Stimulated activated CD4-positive, alpha-beta T cell treated with anti-CD3 and anti-CD28 coated beads, Interleukin-1b, Interleukin-23, amount 100 ng/mL, for 48 hours (primary cell): ENCODE measurements around the gene ACBD6.
"Not testable (repeated sequence)": the region's sequence is repeated elsewhere in the genome, so short reads cannot be mapped to it uniquely, and the experiment has no call there.

ENCODE experiments used
- DNase-seq: peaks from one replicate; pipeline ENCODE4 v3.0.0-alpha.2; 2020

The ACBD6 gene, protein sequence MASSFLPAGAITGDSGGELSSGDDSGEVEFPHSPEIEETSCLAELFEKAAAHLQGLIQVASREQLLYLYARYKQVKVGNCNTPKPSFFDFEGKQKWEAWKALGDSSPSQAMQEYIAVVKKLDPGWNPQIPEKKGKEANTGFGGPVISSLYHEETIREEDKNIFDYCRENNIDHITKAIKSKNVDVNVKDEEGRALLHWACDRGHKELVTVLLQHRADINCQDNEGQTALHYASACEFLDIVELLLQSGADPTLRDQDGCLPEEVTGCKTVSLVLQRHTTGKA

DNA sequence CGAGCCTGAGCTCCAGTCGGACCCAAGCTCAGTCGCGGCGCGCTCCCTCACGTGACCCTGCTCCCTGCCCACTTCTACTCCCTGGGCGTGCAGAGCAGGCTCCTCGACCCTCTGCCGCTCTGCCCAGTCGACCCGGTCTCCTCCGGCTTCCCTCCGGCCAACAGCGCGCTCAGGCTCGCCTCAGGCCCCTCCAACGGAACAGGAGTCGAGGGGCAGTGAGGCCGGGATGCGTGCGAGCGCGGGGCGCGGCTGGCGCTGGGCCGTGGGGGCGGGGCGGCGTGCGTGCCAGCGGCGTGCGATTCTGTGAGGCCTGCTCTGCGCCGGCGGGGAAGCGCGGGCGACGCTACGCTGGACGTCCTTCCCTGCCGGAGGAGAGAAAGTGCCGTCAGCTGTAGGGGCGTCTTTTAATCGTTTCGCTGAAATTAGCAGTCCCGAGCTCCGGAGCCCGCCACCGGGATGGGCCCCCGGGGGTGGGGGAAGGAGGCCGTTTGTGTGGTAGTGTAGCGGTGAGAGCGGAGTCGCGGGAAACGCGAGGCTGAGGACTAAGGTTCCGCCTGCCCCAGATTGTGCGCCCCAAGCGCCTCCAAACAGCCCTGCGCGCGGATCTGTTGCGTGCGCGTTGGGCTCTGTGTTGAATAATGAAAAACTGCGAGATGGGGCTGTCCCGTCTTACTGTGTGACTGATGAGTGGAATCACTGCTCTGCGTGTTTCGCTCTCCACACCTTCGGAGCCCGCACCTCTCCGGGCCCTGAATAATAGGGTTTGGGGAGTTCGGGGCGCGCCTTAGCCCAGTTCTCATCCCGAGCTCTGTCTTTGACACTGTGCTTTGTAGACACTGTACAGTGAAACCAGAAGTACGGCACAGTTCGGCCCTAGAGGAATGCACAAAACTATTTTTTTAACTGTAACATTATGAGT lies at the start of gene ACBD6:
TSS of gene ACBD6 (minus strand) at position 217 of the 919 bp plus-strand sequence. CDS start 311 bp downstream, outside the sequence.
- peak; percentile 91 for DNase-seq

DNA sequence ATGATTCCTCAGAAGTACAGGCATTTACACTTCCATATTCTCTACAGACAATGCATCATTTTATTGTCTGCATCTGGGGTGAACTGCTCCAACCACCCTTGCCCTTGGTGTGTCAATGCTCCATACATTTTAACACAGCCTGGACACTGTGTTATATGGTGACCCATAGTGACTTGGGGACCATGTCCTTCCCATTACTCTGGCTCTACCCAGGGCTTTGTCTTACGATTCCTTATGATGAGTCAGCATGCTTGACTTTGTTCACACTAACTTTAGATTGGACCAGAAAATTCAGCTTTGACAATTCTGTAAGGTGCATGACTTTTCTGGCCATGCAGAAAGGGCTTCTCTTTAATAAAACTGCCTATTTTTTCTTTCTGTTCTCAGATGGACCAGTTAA lies 49.6 kb upstream of the ACBD6 start:
- DNase-seq, result no peak

DNA sequence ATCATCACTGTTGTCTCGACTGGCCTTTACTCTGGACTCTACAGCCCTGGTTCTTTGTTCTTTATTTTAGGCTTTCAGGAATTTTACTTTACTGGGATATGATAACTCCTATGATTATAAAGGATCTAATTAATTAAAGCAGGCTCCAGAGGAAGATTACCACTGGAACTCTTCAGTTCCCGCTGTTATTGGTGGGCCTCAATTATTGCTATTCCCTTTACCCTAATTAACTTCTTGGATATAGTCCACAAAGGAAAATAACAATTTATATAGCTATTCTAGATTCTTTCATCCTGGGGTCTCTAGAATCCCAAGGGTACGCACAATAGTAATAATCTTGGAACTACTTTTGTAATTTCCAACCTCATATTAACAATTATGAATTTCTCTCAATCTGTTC lies 47.9 kb upstream of the ACBD6 start:
- no peak for DNase-seq

DNA sequence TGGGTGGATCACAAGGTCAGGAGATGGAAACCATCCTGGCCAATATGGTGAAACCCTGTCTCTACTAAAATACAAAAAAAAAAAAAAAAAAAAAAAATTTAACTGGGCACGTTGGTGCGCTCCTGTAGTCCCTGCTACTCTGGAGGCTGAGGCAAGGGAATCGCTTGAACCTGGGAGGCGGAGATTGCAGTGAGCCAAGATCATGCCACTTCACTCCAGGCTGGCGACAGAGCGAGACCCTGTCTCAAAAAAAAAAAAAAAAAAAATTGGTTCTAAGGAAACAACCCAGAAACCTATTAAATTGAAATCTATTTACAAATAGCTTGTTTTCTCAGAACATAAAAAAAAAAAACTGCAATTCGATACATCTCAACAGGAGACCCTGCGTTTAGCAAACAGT lies 47.4 kb upstream of the ACBD6 start:
- DNase-seq, result not testable (repeated sequence)

DNA sequence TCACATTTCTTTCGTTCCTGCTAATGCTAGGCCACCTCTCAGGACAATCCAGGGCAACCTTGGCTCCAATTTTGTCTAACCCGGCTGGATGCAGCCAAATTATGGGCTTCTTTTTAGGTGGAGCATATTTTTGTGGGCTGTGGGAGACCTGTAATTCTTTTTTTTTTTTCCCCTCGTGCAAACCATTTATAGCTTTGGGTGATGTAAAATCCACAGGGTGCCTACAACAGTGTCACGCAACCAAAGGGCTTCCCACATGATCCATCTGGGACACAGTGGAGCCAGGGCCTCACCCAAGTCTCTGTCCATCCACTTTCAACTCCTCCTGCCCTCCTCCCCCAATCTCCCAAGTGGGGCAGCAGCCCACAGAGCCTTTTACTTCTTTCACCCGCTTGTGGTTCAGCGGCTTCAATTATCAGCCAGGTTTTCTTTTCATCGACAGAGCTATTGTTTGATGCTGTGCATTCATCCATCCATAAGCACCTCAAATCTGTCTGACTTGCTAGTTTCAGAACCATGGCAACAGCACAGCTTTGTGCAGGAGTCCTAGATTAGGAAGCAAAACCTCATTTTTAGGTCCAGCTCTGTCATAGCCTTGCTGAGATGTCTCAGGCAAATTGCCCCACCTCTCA lies 46.4 kb upstream of the ACBD6 start:
- no peak for DNase-seq

DNA sequence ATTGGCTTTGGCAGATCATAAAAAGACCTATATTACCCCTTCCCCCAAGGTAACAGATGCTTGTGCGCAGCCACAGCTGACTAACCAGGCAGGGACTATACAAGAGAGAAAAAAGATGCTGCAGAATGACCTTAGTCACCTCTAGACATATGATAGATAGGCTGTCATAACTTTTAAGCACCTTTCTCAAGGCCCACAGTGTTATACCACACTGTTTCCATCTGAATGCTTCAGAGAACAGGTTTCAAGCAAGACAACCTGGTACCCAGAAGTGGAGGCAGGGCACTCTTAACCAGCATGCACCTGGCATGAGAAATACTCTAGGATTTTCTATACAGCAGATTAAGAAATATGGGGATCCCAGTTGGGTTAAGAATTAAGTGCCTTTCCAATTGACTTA lies 43.6 kb upstream of the ACBD6 start:
- no peak for DNase-seq

DNA sequence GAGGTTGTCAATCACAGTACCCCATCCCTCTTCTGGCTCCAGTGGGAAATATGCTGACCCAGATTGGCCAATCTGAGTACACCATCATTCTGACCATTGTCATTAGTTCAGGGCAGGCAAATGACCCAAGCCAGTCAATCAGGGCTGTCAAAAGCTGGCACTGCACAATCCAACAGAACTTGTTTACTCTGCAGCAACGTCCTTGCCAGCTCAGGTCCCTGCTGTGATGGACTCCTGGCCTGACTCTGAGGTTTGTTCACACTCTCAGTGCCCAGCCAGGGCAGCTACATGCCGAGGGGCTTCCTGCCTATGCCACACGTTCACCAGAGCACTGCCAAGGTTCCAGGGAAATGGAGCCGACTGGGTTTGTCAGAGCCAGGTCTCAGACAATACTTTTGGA lies 41.7 kb upstream of the ACBD6 start:
- no peak for DNase-seq

DNA sequence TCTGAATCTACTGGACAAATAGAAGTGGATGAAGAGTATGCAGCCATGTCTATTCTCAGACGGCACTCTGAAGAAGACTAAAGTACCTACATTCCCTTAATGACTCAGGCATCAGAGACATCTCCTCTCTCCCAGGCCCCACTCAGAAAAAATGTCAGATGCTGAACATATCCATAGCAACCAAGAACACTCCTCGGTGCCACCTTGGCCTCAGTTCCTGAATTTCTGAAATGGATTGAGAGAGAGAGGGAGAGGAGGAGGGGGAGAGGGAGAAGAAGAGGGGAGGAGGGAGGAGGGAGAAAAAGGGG lies 40.4 kb upstream of the ACBD6 start:
- DNase-seq, result no peak

DNA sequence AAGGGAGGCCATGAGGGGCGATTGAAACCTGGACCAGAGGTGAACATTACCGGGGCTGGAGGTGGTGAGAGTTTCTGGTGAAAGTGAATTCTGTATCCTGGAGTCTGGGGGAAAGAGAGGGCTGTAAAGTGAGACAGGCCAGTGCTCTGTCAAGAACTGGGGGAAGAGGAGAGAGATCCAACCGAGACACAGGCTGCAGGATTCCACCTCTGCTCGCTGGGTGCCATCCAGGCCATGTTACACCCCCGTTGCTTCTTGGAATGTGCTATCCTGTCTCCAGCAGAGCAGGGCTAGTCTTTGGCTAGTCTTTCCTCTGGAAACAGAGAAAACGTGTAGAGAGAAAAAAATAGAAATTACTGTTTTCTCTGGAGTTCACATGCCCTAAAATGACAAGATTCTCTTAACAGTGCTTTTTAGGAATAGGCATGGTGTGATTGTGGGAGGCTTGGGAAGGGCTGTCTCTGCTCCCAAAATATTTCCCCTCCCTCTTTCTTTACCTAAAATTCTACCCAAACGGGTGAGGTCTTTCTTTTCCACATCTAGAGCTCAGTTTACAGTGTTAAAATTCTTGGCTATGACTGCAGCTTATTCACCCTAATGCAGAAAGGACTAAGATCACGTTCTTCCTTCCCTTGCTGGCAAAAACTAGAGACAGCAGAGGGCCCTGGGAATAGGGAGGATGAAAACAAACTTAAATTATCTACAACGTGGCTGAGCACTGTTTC lies 39.9 kb upstream of the ACBD6 start:
- no peak for DNase-seq

DNA sequence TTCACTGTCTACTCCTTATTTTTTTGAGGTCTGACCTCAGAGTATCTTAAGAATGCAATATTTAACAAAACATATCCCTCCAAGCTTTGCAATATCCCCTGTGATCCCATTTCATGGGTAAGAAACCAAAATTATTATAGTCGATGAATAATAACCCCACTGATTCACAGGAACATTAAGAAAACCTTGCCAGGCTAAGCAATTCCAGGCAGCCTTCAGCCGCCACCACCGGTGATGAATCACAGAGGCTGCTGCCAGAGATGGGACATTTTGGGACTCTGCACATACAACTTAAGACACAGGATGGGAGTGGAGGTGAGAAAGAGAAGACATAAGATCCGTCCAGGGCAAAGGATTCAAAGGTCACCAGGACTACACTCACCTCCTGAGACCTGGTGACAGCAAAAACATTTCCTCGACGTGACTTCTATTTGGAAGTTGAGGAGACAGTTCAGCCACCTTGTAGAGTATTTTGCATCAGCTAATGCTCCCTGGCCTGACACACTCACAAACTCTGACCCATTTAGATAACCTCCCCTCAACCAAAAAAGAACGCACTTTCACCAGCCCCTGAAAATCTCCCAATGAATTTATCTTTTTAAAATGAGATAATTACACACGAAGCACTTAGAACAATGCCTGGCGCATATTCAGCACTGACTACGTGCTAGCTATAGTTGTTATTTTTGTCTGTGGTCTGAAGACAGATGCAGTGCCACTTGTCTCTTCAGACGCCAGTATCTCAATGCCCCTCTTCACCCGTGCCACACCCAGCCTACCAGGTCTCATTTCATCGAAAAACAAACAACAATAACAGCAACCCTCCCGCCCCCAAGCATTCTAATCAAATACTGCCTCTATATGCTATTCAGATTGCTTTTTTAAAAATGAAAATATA lies 38.6 kb upstream of the ACBD6 start:
- DNase-seq, result no peak

DNA sequence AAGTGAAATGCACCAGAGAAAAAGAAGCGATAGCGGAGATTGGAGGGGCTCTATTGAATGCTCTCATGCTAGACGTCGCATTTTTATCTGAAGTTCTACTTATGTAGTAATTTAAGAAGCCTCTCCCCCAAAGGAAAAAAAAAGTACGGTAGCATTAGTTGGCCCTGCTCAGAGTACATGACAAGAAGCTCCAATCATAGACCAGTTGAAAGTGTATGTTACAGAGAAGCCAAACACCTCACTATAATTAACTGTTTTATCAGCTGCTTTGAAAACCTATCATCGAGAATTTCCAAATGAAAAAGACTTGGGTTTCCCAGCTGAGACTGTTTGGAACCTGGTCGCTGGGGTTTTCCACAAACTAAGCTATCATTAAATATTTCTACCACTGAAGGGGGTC lies 36.8 kb upstream of the ACBD6 start:
- DNase-seq, result no peak

DNA sequence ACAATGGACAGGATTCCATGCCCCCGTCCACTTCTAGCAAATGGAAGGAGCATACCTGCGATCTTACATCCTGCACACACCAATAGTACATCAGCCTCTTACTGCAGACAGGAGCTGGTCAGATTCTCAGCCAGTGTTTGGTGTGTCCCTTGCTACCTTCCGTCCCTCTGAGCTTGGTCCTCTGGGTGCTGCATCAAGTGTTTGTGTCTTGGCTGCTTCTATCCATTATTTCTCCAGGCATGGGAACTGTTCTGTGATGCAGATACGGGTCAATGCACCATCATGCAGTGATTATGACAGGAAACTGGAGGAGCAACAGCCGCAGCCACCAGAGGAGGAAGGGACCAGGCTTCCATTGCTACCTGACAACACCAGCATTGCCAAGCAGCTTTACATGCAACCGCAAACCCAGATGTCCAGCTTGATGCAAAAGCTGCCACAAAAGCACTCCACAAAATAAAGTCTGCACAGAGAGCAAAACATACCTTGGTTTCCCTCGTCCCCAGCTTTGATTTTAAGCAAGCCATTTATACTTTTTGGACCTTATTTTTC lies 34.5 kb upstream of the ACBD6 start:
- DNase-seq, result no peak

DNA sequence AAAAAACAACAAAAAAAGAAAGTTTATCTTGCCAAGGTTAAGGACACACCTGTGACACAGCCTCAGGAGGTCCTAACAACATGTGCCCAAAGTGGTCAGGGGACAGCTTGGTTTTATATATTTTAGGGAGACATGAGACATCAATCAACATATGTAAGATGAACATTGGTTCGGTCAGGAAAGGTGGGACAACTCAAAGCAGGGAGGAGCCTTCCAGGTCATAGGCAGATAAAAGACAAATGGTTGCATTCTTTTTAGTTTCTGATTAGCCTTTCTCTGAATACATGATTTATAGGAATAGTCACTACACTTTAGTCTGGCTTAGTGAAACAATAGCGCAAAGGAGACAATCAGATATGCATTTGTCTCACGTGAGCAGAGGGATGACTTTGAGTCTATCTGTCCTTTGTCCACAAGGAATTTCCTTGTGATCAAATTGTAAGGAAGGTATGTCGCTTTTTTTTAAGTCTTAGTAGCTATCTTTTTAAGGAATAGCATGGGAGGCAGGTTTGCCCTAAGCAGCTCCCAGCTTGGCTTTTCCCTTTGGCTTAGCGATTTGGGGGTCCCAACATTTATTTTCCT lies 33.1 kb upstream of the ACBD6 start:
- DNase-seq, result no peak

DNA sequence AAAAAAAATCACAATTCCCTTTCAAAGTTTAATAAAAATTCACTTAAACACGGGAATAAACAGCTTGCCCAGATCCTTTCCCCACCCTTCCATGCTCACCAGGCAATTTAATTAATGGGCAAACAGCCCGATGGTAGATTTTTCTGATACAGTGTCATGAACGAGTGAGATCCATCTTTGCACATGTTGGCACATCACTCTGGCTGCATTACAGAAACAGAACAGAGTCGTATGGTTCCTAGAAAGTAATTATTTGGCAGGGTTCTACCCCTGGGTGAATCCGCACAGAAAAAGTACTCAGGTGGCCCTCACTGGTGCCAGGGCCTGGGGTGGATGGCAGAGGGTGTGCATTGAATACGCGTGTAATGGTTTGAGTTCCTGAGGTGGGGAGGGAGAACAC lies 31.8 kb upstream of the ACBD6 start:
- no peak for DNase-seq

DNA sequence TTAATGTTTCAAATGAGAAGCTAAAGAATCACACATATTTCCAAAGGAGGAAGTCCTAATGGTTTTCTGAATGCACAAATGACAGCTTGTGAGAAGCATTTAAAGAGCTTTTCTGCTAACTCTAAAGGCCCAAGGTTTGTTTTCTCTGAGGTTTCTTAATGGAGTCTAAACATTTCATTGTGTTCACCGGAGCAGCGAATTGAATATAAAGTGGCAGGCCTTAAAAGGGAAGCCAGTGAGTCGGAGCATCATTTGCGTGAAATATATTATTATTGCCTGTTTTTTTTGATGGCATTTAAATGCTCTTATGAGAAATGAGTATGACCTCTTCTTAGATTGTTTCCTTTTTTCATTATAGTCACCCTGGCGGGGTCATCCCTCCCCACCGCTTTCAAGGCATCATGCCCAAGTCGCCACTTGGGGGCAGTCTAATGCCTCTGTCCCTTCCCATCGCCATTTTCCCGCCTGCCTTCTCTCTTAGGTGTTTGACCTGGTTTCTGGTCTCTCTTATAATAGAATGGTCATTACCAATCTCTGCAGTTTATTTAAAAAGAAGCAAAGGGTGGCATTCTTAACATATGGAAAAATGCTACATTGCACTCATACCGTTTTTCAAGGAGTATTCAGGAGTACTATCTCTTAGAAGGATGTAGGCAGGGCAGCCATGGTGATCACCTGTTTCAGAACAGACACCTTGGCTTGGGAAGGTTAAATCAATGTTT lies 31.1 kb upstream of the ACBD6 start:
- peak; percentile 71 for DNase-seq

DNA sequence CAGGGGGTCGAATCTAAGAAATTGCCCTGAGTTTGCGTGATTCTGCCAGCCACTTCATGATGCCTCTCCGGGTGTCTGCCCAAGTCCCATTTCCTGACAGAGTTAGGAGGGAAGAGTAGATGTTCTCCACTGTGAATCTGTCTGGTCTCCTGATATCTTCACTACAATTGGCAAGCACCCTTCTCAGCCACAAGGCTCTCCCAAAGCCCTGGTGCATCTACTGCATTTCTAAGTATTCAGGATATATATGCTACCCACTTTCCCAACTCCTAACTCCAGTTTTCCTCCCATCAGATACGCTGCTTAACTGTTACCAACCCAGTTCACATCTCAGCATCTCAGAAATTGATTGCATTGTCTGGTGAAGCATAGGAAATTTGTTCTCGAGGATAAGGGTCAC lies 30.5 kb upstream of the ACBD6 start:
- DNase-seq, result no peak

DNA sequence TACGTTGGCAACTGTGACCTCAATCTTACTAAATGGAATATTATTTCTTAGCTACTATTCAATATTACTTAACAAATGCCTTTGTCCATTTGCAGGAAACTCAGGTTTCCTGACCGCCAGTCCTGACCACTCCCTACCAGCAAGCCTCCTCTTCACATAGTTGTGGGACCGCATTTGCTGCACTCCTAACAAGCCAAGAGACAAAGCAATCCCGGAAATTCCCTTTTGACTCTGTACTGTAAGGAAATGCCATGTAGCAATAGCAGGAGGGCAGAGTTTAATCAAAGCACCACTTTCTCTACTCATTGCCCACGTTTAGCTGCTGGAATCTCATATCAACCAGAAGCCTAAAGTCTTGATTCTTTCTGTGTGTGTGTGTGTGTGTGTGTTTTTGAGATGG lies 28.1 kb upstream of the ACBD6 start:
- no peak for DNase-seq

DNA sequence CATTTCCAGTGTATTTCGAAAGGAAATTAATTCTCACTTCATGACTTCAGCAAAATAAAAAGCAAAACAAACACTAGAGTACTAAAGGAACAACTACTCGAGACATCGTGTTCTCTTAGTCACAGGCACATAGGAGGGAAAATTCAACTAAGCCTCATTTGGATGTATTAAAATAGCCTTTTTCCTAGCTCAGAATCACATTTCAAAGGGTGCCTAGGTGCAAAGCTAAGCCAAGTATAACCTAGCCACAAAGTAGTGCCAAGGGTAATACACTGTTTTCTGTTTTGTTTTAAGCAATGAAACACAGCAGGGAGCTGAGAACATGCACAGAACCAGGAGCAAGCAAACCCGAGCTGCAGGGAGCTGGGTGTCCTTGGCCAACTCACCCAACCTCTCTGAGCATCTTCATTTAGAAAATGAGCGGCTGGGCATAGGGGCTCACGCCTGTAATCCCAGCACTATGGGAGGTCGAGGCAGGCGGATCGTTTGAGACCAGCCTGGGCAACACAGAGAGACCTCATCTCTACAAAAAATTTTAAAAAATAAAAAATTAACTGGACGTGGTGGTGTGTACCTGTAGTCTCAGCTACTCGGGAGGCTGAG lies 26.6 kb upstream of the ACBD6 start:
- no peak for DNase-seq

DNA sequence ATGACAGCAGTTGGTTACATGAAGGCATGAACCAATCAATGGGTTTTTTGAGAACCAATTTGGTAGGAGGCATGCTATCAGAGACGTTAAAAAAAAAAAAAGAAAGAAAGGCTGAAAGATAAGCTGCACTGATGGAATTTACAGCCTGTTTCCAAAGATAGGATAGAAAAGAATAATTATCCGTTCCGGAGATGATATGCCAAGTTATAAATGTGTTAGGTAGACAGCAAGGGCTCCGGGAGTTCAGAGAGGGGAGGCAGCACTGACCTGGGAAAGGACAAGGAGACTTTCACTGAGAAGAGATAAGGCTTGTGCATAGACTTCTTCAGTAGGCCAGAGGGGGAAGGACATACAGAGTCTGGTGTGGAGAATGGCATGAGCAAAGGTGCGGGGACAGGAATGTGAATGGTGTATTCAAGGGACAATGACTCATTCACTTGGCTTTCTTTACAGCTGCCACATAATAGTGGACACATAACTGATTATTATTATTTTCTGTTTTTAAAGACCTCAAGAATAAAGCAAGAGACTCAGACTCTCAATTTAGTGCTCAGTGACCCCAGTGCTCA lies 24.8 kb upstream of the ACBD6 start:
- no peak for DNase-seq

DNA sequence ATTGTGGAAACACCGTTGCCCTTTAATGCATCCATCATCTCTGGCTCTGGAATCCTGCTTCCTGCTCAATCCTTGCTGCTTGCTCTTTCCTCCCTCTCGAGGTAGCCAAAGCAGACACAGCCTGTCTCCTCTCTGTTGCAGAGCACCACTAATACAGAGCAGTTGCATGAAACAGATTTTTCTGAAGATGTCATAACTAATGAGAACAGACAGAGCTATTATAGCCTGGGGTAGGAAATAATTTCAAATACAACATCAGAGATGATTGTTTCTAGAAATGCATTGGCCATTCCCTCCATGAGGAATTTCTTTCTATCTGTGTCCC lies 23.3 kb upstream of the ACBD6 start:
- no peak for DNase-seq
